H1 (cell line): ENCODE measurements around the gene CDK5RAP2. TPM values are rescaled to one million over a fixed set of nuclear protein-coding genes. Genes with fewer than 3 reads are reported as not detected.

Experiments
- CTCF ChIA-PET: fragments of 300-600 bp; sonication (Branson Sonifier 250); formaldehyde crosslinking; loops from one replicate; lab custom pipeline; 2021; ENCODE audit not compliant: partially characterized antibody; lab: Charles Lee
- POLR2A ChIA-PET: fragments of 300-600 bp; sonication (Branson Sonifier 250); formaldehyde crosslinking; loops from one replicate; lab custom pipeline; 2021; ENCODE audit warnings: inconsistent platforms; ENCODE audit not compliant: partially characterized antibody; lab: Charles Lee
- DNase-seq, 2 experiments: peaks; one replicate each; pipeline versions ENCODE4 v3.0.0 to v3.0.0-alpha.2; 2010 to 2022; ENCODE audit warnings: low spot score in 2 of 2, low read depth in 1 of 2, mixed read lengths in 1 of 2
- FAIRE-seq: peaks from 2 replicates; lab custom pipeline; 2011; peaks lifted over from hg19 to GRCh38; lab: Jason Lieb, UNC
- H2AFZ ChIP-seq: 2 replicates; pipeline ENCODE4 v1.8.1; 2012; ENCODE audit warnings: low read length, inconsistent platforms
- H2AK5ac ChIP-seq: 2 replicates; pipeline ENCODE4 v1.6.1; 2013; ENCODE audit warnings: low read depth, low read length
- H2BK120ac ChIP-seq: replicated peaks from 2 replicates; pipeline ENCODE3; 2013; ENCODE audit warnings: low read depth, low read length, inconsistent platforms
- H2BK12ac ChIP-seq: 2 replicates; pipeline ENCODE4 v1.6.1; 2013; ENCODE audit warnings: low read depth, low read length
- H2BK15ac ChIP-seq: 2 replicates; pipeline ENCODE4 v1.6.1; 2013; ENCODE audit warnings: low read length
- H2BK20ac ChIP-seq: 2 replicates; pipeline ENCODE4 v1.6.1; 2013; ENCODE audit warnings: low read length
- H2BK5ac ChIP-seq: 2 replicates; pipeline ENCODE4 v1.6.1; 2013; ENCODE audit warnings: low read depth, low read length
- H3K14ac ChIP-seq: 2 replicates; pipeline ENCODE4 v1.6.1; 2013; ENCODE audit warnings: inconsistent platforms; ENCODE audit not compliant: insufficient read length
- H3K18ac ChIP-seq: 2 replicates; pipeline ENCODE4 v1.6.1; 2013; ENCODE audit warnings: low read length; ENCODE audit errors: extremely low read depth
- H3K23ac ChIP-seq: 2 replicates; pipeline ENCODE4 v1.6.1; 2013; ENCODE audit warnings: inconsistent platforms; ENCODE audit not compliant: insufficient read length
- H3K23me2 ChIP-seq: 2 replicates; pipeline ENCODE4 v1.6.1; 2013; ENCODE audit warnings: low read depth, low read length
- H3K27ac ChIP-seq: 2 replicates; pipeline ENCODE4 v1.6.1; 2011; ENCODE audit warnings: low read depth, low read length, inconsistent platforms
- H3K27me3 ChIP-seq, 4 experiments: replicated peaks in 1 of 4; 1 replicate in 1 of 4; 2 replicates in 3 of 4; pipeline versions ENCODE4 v1.6.1 to v1.8.1; 2011 to 2013; ENCODE audit warnings: low read length in 3 of 4, mild to moderate bottlenecking in 3 of 4, inconsistent platforms in 2 of 4, mixed read lengths in 2 of 4, moderate library complexity in 1 of 4; ENCODE audit not compliant: control insufficient read depth in 3 of 4, insufficient read depth in 3 of 4; ENCODE audit errors: extremely low read depth in 1 of 4
- H3K36me3 ChIP-seq, 4 experiments: 2 replicates each; pipeline versions ENCODE4 v1.6.1 to v1.8.1; 2011 to 2013; ENCODE audit warnings: mild to moderate bottlenecking in 4 of 4, low read length in 3 of 4, moderate library complexity in 2 of 4, control low read depth in 1 of 4, inconsistent platforms in 1 of 4; ENCODE audit not compliant: insufficient read depth in 4 of 4, control insufficient read depth in 2 of 4
- H3K4ac ChIP-seq: replicated peaks from 2 replicates; pipeline ENCODE3; 2013; ENCODE audit warnings: low read length, low read depth, mixed read lengths, inconsistent platforms; ENCODE audit not compliant: insufficient read length
- H3K4me1 ChIP-seq, 4 experiments: replicated peaks in 1 of 4; 1 replicate in 1 of 4; 2 replicates in 3 of 4; pipeline versions ENCODE4 v1.6.1 to v1.8.1; 2011 to 2013; ENCODE audit warnings: low read length in 3 of 4, inconsistent platforms in 2 of 4, mixed read lengths in 1 of 4; ENCODE audit not compliant: insufficient read depth in 4 of 4, control insufficient read depth in 3 of 4
- H3K4me2 ChIP-seq, 2 experiments: 2 replicates each; pipeline versions ENCODE4 v1.6.1 to v1.8.1; 2011 to 2013; ENCODE audit warnings: low read depth in 2 of 2, low read length in 2 of 2, control low read depth in 1 of 2, inconsistent platforms in 1 of 2, mild to moderate bottlenecking in 1 of 2; ENCODE audit not compliant: insufficient read depth in 1 of 2
- H3K4me3 ChIP-seq, 4 experiments: fragments of 200-600, 300-600 bp in 1 of 4; sonication (generic), shearing (Covaris generic), sonication (Bioruptor Twin) in 1 of 4; 2 replicates each; pipeline versions ENCODE4 v1.5.1 to v1.8.1; 2011 to 2016; ENCODE audit warnings: low read length in 4 of 4, low read depth in 3 of 4, control low read depth in 2 of 4, inconsistent platforms in 2 of 4, mild to moderate bottlenecking in 2 of 4, mixed read lengths in 1 of 4, moderate library complexity in 1 of 4; ENCODE audit not compliant: insufficient read depth in 2 of 4; ENCODE audit errors: extremely low read depth in 1 of 4
- H3K56ac ChIP-seq: replicated peaks from 2 replicates; pipeline ENCODE3; 2013; ENCODE audit warnings: low read depth, mild to moderate bottlenecking, mixed read lengths, low read length, inconsistent platforms; ENCODE audit not compliant: insufficient read length
- H3K79me1 ChIP-seq: 2 replicates; pipeline ENCODE4 v1.6.1; 2013; ENCODE audit warnings: low read depth, low read length, control low read depth
- H3K79me2 ChIP-seq, 2 experiments: 2 replicates each; pipeline versions ENCODE4 v1.6.1 to v1.8.1; 2012 to 2013; ENCODE audit warnings: low read length in 2 of 2, mild to moderate bottlenecking in 2 of 2, inconsistent platforms in 1 of 2; ENCODE audit not compliant: insufficient read depth in 2 of 2, control insufficient read depth in 1 of 2
- H3K9ac ChIP-seq, 4 experiments: replicated peaks in 1 of 4; 1 replicate in 1 of 4; 2 replicates in 3 of 4; pipeline versions ENCODE4 v1.6.1 to v1.8.1; 2011 to 2013; ENCODE audit warnings: low read depth in 3 of 4, low read length in 3 of 4, control low read depth in 2 of 4, mild to moderate bottlenecking in 2 of 4, moderate library complexity in 2 of 4, inconsistent platforms in 1 of 4; ENCODE audit errors: extremely low read depth in 1 of 4
- H3K9me3 ChIP-seq, 2 experiments: 2 replicates each; pipeline versions ENCODE4 v1.6.1 to v1.8.1; 2012 to 2013; ENCODE audit warnings: mild to moderate bottlenecking in 2 of 2, moderate library complexity in 2 of 2, control low read depth in 1 of 2, inconsistent platforms in 1 of 2, low read depth in 1 of 2, low read length in 1 of 2, mixed read lengths in 1 of 2; ENCODE audit not compliant: insufficient read depth in 2 of 2
- H4K20me1 ChIP-seq, 2 experiments: replicated peaks in 1 of 2; 2 replicates each; pipeline versions ENCODE3 to v1.8.1; 2011 to 2013; ENCODE audit warnings: inconsistent platforms in 2 of 2, low read length in 2 of 2, mild to moderate bottlenecking in 1 of 2; ENCODE audit not compliant: insufficient read depth in 2 of 2, control insufficient read depth in 1 of 2
- H4K5ac ChIP-seq: 2 replicates; pipeline ENCODE4 v1.6.1; 2013; ENCODE audit warnings: low read length, low read depth, mixed read lengths, inconsistent platforms; ENCODE audit not compliant: insufficient read length
- H4K8ac ChIP-seq: 2 replicates; pipeline ENCODE4 v1.8.0; 2013; ENCODE audit warnings: mild to moderate bottlenecking, moderate library complexity, low read length, inconsistent platforms; ENCODE audit not compliant: insufficient read depth; ENCODE audit errors: extremely low read depth
- H4K91ac ChIP-seq: replicated peaks from 2 replicates; pipeline ENCODE3; 2013; ENCODE audit warnings: low read length, mixed read lengths, inconsistent platforms; ENCODE audit not compliant: insufficient read length
- CTBP2 ChIP-seq: IDR thresholded peaks from 2 replicates; pipeline ENCODE4 v1.7.0; 2011; ENCODE audit warnings: borderline replicate concordance, mild to moderate bottlenecking, moderate library complexity, mixed read lengths, low read length; ENCODE audit not compliant: insufficient read depth, insufficient read length
- SIX5 ChIP-seq: IDR thresholded peaks from 2 replicates; pipeline ENCODE4 v1.6.1; 2011; ENCODE audit warnings: mild to moderate bottlenecking, low read depth, low read length
- WGBS, 2 experiments: shearing (Covaris generic) in 1 of 2; methylation state at CpG; one replicate each; pipeline versions ENCODE4 v1.1.6 to v1.1.7; 2013 to 2015; ENCODE audit warnings: low lambda C conversion rate in 2 of 2, mixed read lengths in 2 of 2, inconsistent platforms in 1 of 2, low coverage in 1 of 2, missing lambda C conversion rate in 1 of 2; ENCODE audit not compliant: insufficient replicate concordance in 2 of 2, insufficient coverage in 1 of 2, insufficient read length in 1 of 2; ENCODE audit errors: extremely low coverage in 1 of 2, missing lambda C conversion rate in 1 of 2; 5-methylcytosine and 5-hydroxymethylcytosine counted together
- polyA plus RNA-seq, 7 experiments: library from polyadenylated mRNA; depleted of rRNA in 3 of 7; stranded (reverse) in 5 of 7; unstranded in 2 of 7; fragments of >200 nt in 5 of 7; fragments of 200-250 nt in 2 of 7; gene quantifications; 1 replicate in 5 of 7; 2 replicates in 1 of 7; 4 replicates in 1 of 7; pipeline versions ENCODE4 v1.2.1 to v1.2.3, GENCODE V29; 2011 to 2013; ENCODE audit warnings: missing spikeins in 2 of 7, mixed read lengths in 2 of 7
- total RNA-seq: library from RNA; stranded (reverse); fragmentation: NEBNext Ultra II Directional; extraction: Animal tissue kit (Norgen Biotek cat#: 25700); gene quantifications from 2 replicates; pipeline ENCODE4 v1.2.1, GENCODE V29; 2021

The CDK5RAP2 gene
- total and polyA plus RNA-seq, 2 of the 8 experiments (the other 6 are each of a cell fraction or from before 2014, with no cell fraction given) = 19.8 to 49.4 TPM

- Histone ChIP-seq H2AK5ac (no peak overlapping the region), H3K36me3 (peaks cover 2 to 36% (median 23%) of the 10 kb centered on the region in 4 experiments; a peak in 7 of 8 replicates), H2BK15ac (no peak overlapping the region), H3K4ac (no peak overlapping the region), H2BK12ac (no peak overlapping the region), H3K18ac (no peak overlapping the region), H4K5ac (no peak overlapping the region), H3K79me2 (no peaks in the 10 kb centered on the region), H2BK5ac (no peak overlapping the region), H3K27me3 (no peaks in the 10 kb centered on the region), H3K4me3 (no peak overlapping the region), H3K14ac (no peak overlapping the region), H3K4me2 (no peak overlapping the region), H3K56ac (no peak overlapping the region), H3K23ac (no peak overlapping the region), H2AFZ (no peak overlapping the region), H3K23me2 (no peaks in the 10 kb centered on the region), H2BK120ac (no peak overlapping the region), H3K9ac (no peak overlapping the region), H4K91ac (no peak overlapping the region), H4K8ac (no peak overlapping the region), H3K9me3 (no peaks in the 10 kb centered on the region), H4K20me1 (peaks cover 0 to 3% of the 10 kb centered on the region in 2 experiments), H2BK20ac (no peak overlapping the region), H3K27ac (no peak overlapping the region), H3K79me1 (no peaks in the 10 kb centered on the region), H3K4me1 (no peaks in the 10 kb centered on the region)
- no peak for FAIRE-seq
- no peak for TF ChIP-seq CTBP2
- no peak for TF ChIP-seq SIX5
- ChIA-PET POLR2A (interaction anchor here (1.0 kb wide), 1 partner anchor 37 kb away, joined by 3 read pairs; no protein-coding TSS in a partner anchor), CTCF (interaction anchor here (1.0 to 4.0 kb wide), 4 partner anchors 11 to 57 kb away, joined by 3 to 30 read pairs (median 4); no protein-coding TSS in a partner anchor)
- no peak for DNase-seq
- 82% methylated on average over 3 of the region's 3 CpGs; no CpG with 5 or more reads in 1 of the 2 experiments for WGBS, 2 experiments
These were observed 105.2 kb downstream of the CDK5RAP2 start for GRCh38 chr9:120474591-120475243.
